Thyroid gland (tissue), 4 donors: ENCODE results near the gene GGTA1. TPM values are rescaled to one million over a fixed set of nuclear protein-coding genes. Genes with fewer than 3 reads are reported as not detected.

ENCODE experiments used
- DNase-seq, 2 donors: peaks; one replicate each; pipeline ENCODE4 v3.0.0-alpha.2; 2019
- H3K27ac ChIP-seq, 3 donors: fragments of 200-600 bp; sonication (generic); 1 replicate in 2 of 3; 2 replicates in 1 of 3; pipeline ENCODE4 v1.5.1; 2016 to 2019; ENCODE audit warnings: mild to moderate bottlenecking in 1 of 3, moderate library complexity in 1 of 3
- H3K27me3 ChIP-seq: fragments of 200-600 bp; sonication (generic); one replicate; pipeline ENCODE4 v1.5.1; 2019
- H3K36me3 ChIP-seq, 2 donors: fragments of 200-600 bp; sonication (generic); one replicate each; pipeline ENCODE4 v1.5.1; 2016 to 2019
- H3K4me1 ChIP-seq, 2 donors: fragments of 200-600 bp; sonication (generic); one replicate each; pipeline ENCODE4 v1.5.1; 2017 to 2019
- H3K4me3 ChIP-seq, 3 donors: fragments of 200-600 bp; sonication (generic); replicated peaks in 1 of 3; 1 replicate in 2 of 3; 2 replicates in 1 of 3; pipeline ENCODE4 v1.5.1; 2016; ENCODE audit warnings: mild to moderate bottlenecking in 1 of 3
- H3K9me3 ChIP-seq: fragments of 200-600 bp; sonication (generic); one replicate; pipeline ENCODE4 v1.5.1; 2017
- CTCF ChIP-seq, 6 experiments: fragments of 200-600 bp in 3 of 6; fragments of 450-650 bp in 3 of 6; sonication (generic) in 3 of 6; IDR thresholded peaks; one replicate each; pipeline ENCODE4 v1.5.1; 2016 to 2019; ENCODE audit warnings: antibody characterized with exemption in 6 of 6, mild to moderate bottlenecking in 2 of 6, inconsistent platforms in 1 of 6, moderate library complexity in 1 of 6
- POLR2A ChIP-seq, 2 donors: fragments of 450-650 bp; IDR thresholded peaks; one replicate each; pipeline ENCODE4 v1.6.1; 2017; ENCODE audit warnings: antibody characterized with exemption in 2 of 2, mild to moderate bottlenecking in 2 of 2, moderate library complexity in 1 of 2
- WGBS, 2 donors: methylation state at CpG; one replicate each; pipeline ENCODE4 v1.1.5; 2017; 5-methylcytosine and 5-hydroxymethylcytosine counted together
- intact Hi-C: fragments of 100-400 bp; cut with DNase I; formaldehyde crosslinking; loops from one replicate; pipeline ENCODE4 v1.15.1; 2023
- total RNA-seq, 4 donors: library from RNA; depleted of rRNA; stranded (reverse); fragments of >200 nt; gene quantifications; one replicate each; pipeline ENCODE4 v1.2.3, GENCODE V29; 2016

The GGTA1 gene
- total RNA-seq, 4 donors from 2014 or later, result 5.5 to 18.4 (median 7.9) TPM

DNA sequence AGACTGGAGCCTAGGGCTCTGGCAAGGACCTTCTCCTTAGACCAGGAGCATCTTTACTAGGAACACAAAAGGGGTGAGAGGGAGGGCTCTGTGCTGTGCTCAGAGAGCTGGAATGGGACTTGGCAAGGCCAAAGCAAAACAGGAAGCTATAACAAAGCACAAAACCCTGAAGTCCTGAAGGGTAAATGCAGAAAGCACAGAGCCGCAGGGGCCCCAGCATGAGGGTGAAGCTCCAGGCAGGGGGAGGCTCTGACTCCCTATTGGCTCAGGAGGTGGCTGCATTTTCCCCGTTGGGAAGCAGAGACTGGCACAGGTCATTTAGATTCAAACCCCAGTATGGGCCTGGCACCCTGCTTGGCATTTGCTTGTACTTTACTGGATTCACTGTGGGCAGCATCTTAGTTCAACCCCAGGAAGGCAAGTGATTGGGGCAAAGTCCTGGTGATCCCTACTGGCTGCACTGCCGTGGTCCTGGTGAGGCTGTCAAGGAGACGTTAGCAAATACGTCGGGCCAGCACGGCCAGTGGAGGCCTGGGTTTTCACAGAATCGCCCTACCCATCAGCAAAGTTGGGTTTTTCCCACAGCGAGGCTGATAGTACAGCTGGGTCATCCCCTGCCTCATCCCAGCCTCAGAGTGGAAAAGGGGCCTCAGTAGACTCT, 46.3 kb downstream of the GGTA1 start:
- DNase-seq, result no peak
- Histone ChIP-seq H3K4me3 (no peak overlapping the region), H3K27ac (no peak overlapping the region), H3K4me1 (no peaks in the 10 kb centered on the region), H3K27me3 (no peaks in the 10 kb centered on the region), H3K9me3 (no peaks in the 10 kb centered on the region), H3K36me3 (no peaks in the 10 kb centered on the region)
- WGBS, 2 donors, result 56 to 70% methylated on average over 9 of the region's 9 CpGs
- intact Hi-C loops, result no loop called here
- TF ChIP-seq POLR2A (IDR thresholded peaks at IDR 0.05) (no peak), CTCF (IDR thresholded peaks at IDR 0.05) (no peak)

DNA sequence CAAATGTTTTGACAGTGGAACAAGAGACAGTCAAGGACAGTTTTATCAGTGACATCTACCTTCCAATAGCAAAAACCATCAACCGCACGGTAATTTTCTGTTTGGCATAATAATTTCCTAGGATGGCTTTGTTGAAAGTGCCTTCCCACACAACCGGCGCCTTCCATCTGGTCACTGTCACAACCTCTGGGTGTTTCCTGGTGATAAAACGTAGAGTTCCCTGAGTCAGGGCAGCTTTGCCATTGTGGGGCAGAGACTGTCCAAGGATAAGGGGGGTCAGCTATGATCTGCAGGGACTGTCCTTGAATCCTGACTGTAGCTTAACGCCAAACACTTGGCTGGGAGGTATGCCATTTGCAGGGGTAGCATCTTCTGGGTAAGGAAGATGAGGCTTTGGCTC, 47.6 kb downstream of the GGTA1 start:
- TF ChIP-seq POLR2A (IDR thresholded peaks at IDR 0.05) (no peak), CTCF (IDR thresholded peaks at IDR 0.05) (no peak)
- DNase-seq, result no peak
- WGBS, 2 donors, result 92 to 98% methylated on average over 6 of the region's 6 CpGs
- H3K4me3 ChIP-seq, result no peak overlapping the region
- H3K27ac ChIP-seq, result no peak overlapping the region
- no peaks in the 10 kb centered on the region for H3K36me3 ChIP-seq
- intact Hi-C loops, result no loop called here
- no peaks in the 10 kb centered on the region for H3K27me3 ChIP-seq
- no peaks in the 10 kb centered on the region for H3K9me3 ChIP-seq
- no peaks in the 10 kb centered on the region for H3K4me1 ChIP-seq

DNA sequence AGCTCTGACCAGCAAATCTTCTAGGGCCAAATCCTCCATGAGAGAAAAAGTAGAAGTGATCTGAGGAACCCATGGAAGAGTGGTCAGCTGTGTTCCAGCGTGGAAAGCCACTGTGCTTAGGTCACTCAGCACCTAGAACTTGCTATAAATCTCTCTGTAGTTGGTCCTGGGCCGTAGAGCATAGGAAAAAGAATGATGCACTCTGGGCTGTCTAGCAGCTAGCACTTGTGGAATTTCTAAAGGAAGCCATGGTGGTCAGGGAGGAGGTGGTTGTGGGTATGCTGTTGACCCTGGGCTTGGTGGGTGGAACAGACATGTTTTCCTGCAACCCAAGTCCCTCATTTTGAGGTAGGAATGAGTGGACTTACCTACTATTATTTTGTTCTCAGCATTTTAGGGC, 48.1 kb downstream of the GGTA1 start:
- no peak for DNase-seq
- intact Hi-C loops, result no loop called here
- Histone ChIP-seq H3K36me3 (no peaks in the 10 kb centered on the region), H3K27me3 (no peaks in the 10 kb centered on the region), H3K9me3 (no peaks in the 10 kb centered on the region), H3K4me3 (no peak overlapping the region), H3K4me1 (no peaks in the 10 kb centered on the region), H3K27ac (no peak overlapping the region)
- 53 to 93% methylated on average over 2 of the region's 2 CpGs for WGBS, 2 donors
- no peak for TF ChIP-seq POLR2A (IDR thresholded peaks at IDR 0.05)
- TF ChIP-seq CTCF (IDR thresholded peaks at IDR 0.05), result no peak

GRCh38 chr9:121450241-121450640, 49.4 kb downstream of the GGTA1 start:
- Histone ChIP-seq H3K4me1 (no peaks in the 10 kb centered on the region), H3K27me3 (no peaks in the 10 kb centered on the region), H3K9me3 (no peaks in the 10 kb centered on the region), H3K36me3 (no peaks in the 10 kb centered on the region), H3K4me3 (no peak overlapping the region), H3K27ac (no peak overlapping the region)
- intact Hi-C loops, result no loop called here
- TF ChIP-seq CTCF (IDR thresholded peaks at IDR 0.05) (no peak), POLR2A (IDR thresholded peaks at IDR 0.05) (no peak)
- 55 to 65% methylated on average over 3 of the region's 3 CpGs for WGBS, 2 donors
- no peak for DNase-seq

- Histone ChIP-seq H3K9me3 (no peaks in the 10 kb centered on the region), H3K36me3 (no peaks in the 10 kb centered on the region), H3K27ac (no peak overlapping the region), H3K4me3 (no peak overlapping the region), H3K27me3 (no peaks in the 10 kb centered on the region), H3K4me1 (no peaks in the 10 kb centered on the region)
- WGBS, 2 donors, result 84 to 86% methylated on average over 2 of the region's 2 CpGs
- no peak for DNase-seq
- TF ChIP-seq POLR2A (IDR thresholded peaks at IDR 0.05) (no peak), CTCF (IDR thresholded peaks at IDR 0.05) (no peak)
- intact Hi-C loops, result no loop called here
These were observed 49.9 kb downstream of the GGTA1 start for GRCh38 chr9:121449786-121450185.
